ENCODE data around the gene ZNF664. TPM values are rescaled to one million over a fixed set of nuclear protein-coding genes. Genes with fewer than 3 reads are reported as not detected.
A peak's percentile ranks its signal among the peaks of the same experiment; 100 is the strongest.

ZNF664 gene
- polyA plus RNA-seq, 3 donors = 1.5 to 20.9 (median 2.7) TPM

DNA sequence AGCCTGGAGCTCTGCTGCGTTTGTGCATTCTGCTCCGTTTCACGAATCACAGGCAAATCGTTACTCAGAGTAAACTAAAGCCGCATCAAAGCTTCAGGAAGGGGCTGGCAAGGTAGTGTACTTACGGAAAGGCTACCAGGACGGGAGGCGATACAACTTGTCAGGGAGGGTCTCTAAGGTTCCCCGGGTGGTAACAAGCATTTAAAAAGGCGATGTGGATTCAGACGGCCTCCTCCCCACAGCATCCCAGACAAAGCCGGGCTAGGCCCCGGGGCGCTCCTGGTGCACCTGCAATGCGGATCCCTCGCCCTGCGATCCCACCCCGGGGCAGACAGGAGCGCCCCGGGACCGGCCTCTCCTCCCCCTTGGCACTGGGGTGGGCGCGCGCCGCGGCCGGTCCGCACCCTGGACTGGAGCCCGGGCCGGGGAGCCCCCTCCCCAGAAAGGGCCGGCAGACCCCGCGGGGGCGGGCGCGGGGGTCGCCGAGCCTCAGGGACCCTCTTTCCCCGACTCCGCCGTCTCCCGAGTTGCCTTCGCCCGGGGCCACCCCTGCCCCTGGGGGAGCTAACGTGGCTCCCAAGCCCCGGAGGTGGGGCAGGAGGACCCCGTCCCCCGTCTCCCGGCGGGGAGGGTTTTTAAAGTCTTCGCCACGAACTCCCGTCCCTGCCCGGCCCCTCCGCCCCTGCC is 1.1 kb upstream of the ZNF664 start:
- H3K4me3 ChIP-seq (replicated peaks in 1 of 3; ENCODE audit: low read depth in 2 of 3, low read length in 3 of 3) = peak overlapping the region; percentile 46 to 84 (median 75)
- Mint-ChIP-seq H3K27me3 (ENCODE audit: low read depth in 3 of 3) (peaks cover 11 to 19% (median 19%) of the 10 kb centered on the region in 3 donors), H3K27ac (peak overlapping the region in 6 of 7 donors; percentile 51 to 73 (median 60)), H3K4me3 (peak overlapping the region; percentile 83 to 92), H3K36me3 (peaks cover 9 to 17% of the 10 kb centered on the region in 2 donors), H3K9me3 (peaks cover 0 to 7% (median 1%) of the 10 kb centered on the region in 7 donors), H3K4me1 (peaks cover 12% of the 10 kb centered on the region)
- H4K20me1 ChIP-seq (ENCODE audit: insufficient read depth, low read length) = no peaks in the 10 kb centered on the region
- intact Hi-C loops (cut with micrococcal nuclease) = no loop called here
- no peaks in the 10 kb centered on the region for H3K79me2 ChIP-seq (ENCODE audit: insufficient read depth, low read length)
- DNase-seq = peak in 1 of 3 donors; percentile 7
- TF ChIP-seq, protein P1, sequence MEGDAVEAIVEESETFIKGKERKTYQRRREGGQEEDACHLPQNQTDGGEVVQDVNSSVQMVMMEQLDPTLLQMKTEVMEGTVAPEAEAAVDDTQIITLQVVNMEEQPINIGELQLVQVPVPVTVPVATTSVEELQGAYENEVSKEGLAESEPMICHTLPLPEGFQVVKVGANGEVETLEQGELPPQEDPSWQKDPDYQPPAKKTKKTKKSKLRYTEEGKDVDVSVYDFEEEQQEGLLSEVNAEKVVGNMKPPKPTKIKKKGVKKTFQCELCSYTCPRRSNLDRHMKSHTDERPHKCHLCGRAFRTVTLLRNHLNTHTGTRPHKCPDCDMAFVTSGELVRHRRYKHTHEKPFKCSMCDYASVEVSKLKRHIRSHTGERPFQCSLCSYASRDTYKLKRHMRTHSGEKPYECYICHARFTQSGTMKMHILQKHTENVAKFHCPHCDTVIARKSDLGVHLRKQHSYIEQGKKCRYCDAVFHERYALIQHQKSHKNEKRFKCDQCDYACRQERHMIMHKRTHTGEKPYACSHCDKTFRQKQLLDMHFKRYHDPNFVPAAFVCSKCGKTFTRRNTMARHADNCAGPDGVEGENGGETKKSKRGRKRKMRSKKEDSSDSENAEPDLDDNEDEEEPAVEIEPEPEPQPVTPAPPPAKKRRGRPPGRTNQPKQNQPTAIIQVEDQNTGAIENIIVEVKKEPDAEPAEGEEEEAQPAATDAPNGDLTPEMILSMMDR (IDR thresholded peaks at IDR 0.05) = no peak
- peaks cover 13 to 18% of the 10 kb centered on the region in 2 donors for H3K27me3 ChIP-seq (ENCODE audit: control insufficient read depth in 2 of 2, insufficient read depth in 2 of 2, low read length in 2 of 2)
- peak overlapping the region; percentile 62 for H3K9ac ChIP-seq (ENCODE audit: insufficient read depth, low read length, poor library complexity, severe bottlenecking)
- H3K36me3 ChIP-seq (replicated peaks in 1 of 2; ENCODE audit: control insufficient read depth in 1 of 2, insufficient read depth in 2 of 2, low read length in 2 of 2) = peaks cover 0 to 7% of the 10 kb centered on the region in 2 donors
- peak overlapping the region; percentile 90 for H3K4me2 ChIP-seq (replicated peaks; ENCODE audit: extremely low read depth, low read length, poor library complexity, severe bottlenecking)
- under 1% methylated on average over 40 of the region's 55 CpGs for WGBS (ENCODE audit: insufficient coverage)
- H3K9me3 ChIP-seq (replicated peaks in 1 of 2; ENCODE audit: control insufficient read depth in 1 of 2, insufficient read depth in 1 of 2, low read length in 2 of 2) = no peaks in the 10 kb centered on the region
- peak overlapping the region; percentile 83 for H2AFZ ChIP-seq (ENCODE audit: insufficient read depth, low read depth, low read length, poor library complexity, severe bottlenecking)
- H3K4me1 ChIP-seq (ENCODE audit: control insufficient read depth in 1 of 2, insufficient read depth in 2 of 2, low read length in 2 of 2) = peaks cover 12 to 20% of the 10 kb centered on the region in 2 donors
- H3K27ac ChIP-seq (ENCODE audit: low read depth in 1 of 2, low read length in 2 of 2) = no peak overlapping the region

DNA sequence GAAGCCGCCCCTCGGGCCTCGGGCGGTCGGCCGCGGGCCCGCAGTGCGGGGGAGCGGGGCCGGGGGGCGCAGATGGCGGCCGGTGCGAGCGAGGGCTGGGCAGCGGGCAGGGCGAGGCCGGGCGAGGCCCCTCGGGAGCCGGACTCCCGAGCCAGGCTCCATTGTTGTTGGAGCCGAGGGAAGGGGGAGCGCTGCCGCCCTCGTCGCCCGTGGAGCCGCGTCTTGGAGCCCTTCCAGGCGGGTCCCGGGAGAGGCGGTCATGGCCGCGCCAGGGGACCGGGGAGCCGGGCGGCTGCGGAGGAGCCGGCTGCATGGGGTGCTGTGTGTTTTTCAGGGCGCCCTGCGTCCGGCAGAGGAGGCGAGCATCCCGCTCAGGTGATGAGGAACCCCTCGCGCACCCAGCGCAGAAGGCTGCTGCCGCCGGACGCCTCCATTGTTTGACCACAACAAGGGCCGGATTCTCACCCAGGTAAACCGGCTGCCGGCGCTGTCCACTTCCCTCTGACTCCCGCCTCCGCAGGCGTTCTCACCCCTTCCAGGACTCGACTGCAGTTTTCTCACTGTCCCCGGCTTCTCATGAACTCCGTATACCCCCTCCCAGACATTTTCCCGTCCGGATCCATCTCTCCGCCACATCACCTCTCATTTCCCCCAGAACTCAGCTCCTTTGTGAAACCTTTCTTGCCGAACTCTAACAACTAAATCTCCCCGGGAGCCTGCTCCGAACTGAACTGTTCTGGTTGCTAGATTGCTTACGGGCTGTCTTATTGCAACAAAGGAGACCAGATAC is 732 bp downstream of the ZNF664 start:
- H3K4me1 Mint-ChIP-seq = peaks cover 12% of the 10 kb centered on the region
- H3K27ac Mint-ChIP-seq = peak overlapping the region in 2 of 7 donors; percentile 43 to 66
- Histone ChIP-seq H3K4me3 (replicated peaks in 1 of 3; ENCODE audit: low read depth in 2 of 3, low read length in 3 of 3) (peak overlapping the region; percentile 44 to 84 (median 75)), H3K9me3 (replicated peaks in 1 of 2; ENCODE audit: control insufficient read depth in 1 of 2, insufficient read depth in 1 of 2, low read length in 2 of 2) (no peaks in the 10 kb centered on the region), H3K4me1 (ENCODE audit: control insufficient read depth in 1 of 2, insufficient read depth in 2 of 2, low read length in 2 of 2) (peaks cover 12 to 20% of the 10 kb centered on the region in 2 donors), H3K4me2 (replicated peaks; ENCODE audit: extremely low read depth, low read length, poor library complexity, severe bottlenecking) (peak overlapping the region; percentile 87), H4K20me1 (ENCODE audit: insufficient read depth, low read length) (no peaks in the 10 kb centered on the region), H3K79me2 (ENCODE audit: insufficient read depth, low read length) (no peaks in the 10 kb centered on the region), H3K27me3 (ENCODE audit: control insufficient read depth in 2 of 2, insufficient read depth in 2 of 2, low read length in 2 of 2) (peaks cover 13 to 18% of the 10 kb centered on the region in 2 donors), H2AFZ (ENCODE audit: insufficient read depth, low read depth, low read length, poor library complexity, severe bottlenecking) (peak overlapping the region; percentile 82), H3K27ac (ENCODE audit: low read depth in 1 of 2, low read length in 2 of 2) (no peak overlapping the region), H3K36me3 (replicated peaks in 1 of 2; ENCODE audit: control insufficient read depth in 1 of 2, insufficient read depth in 2 of 2, low read length in 2 of 2) (peaks cover 2 to 7% of the 10 kb centered on the region in 2 donors), H3K9ac (ENCODE audit: insufficient read depth, low read length, poor library complexity, severe bottlenecking) (peak overlapping the region; percentile 59)
- peaks cover 9 to 21% of the 10 kb centered on the region in 2 donors for H3K36me3 Mint-ChIP-seq
- TF ChIP-seq, protein P1 (IDR thresholded peaks at IDR 0.05) = no peak
- peaks cover 0 to 7% (median 1%) of the 10 kb centered on the region in 7 donors for H3K9me3 Mint-ChIP-seq
- intact Hi-C loops (cut with micrococcal nuclease) = no loop called here
- 3% methylated on average over 69 of the region's 69 CpGs for WGBS (ENCODE audit: insufficient coverage)
- peaks cover 11 to 19% (median 19%) of the 10 kb centered on the region in 3 donors for H3K27me3 Mint-ChIP-seq (ENCODE audit: low read depth in 3 of 3)
- peak overlapping the region; percentile 80 to 95 for H3K4me3 Mint-ChIP-seq
- DNase-seq = peak in 2 of 3 donors; percentile 4 to 10
